Activated gamma-delta T cell treated with Interleukin-2 at 50 U/mL for 16 hours (primary cell): ENCODE results near the gene UQCC2.

Source experiments
- DNase-seq: peaks from one replicate; pipeline ENCODE4 v3.0.0-alpha.2; 2020

Gene UQCC2

DNA sequence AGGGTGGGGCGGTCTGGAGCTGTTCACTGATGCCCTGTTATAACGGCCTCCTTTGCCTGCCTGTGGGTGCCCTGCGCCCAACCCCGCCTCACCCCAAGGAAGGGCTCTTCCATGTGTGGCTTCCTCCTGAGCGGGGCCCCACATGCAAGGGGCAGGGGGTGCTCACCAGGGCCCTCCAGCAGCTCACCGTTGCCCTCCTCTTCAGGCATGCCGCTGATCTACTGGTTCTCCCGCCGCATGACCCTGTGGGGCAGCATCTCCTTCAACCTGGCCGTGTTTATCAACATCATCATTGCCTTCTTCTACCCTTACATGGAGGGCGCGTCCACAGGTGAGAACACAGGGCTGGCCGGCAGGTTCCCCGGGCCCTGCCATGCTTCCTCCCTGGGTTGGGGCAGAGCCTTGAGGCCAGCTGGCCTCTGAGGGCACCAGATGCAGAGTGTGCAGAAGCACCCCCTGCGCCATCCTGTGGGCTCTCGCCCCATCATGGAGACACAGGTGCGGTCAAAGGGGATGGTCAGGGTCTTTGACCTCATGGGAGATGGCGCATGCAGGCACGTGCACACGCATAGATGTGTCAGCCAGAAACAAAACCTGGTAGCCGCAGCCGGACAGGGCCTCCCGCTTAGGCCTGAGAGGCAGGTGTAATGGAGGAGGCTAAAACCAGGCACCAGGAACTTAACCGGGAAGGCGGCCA, 22.9 kb downstream of the UQCC2 start:
- no peak for DNase-seq

DNA sequence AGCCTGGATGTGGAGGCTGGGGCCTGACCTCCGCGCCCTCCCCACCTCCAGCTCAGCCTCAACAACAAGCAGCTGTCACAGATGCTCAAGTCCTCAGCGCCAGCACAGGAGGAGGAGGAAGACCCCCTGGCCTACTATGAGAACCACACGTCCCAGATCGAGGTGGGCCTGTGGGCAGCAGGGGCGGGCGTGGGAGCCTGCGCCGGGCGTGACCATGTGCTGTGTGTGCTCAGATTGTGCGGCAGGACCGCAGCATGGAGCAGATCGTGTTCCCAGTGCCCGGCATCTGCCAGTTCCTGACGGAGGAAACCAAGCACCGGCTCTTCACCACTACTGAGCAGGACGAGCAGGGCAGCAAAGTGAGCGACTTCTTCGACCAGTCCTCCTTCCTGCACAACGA, 23.5 kb downstream of the UQCC2 start:
- no peak for DNase-seq

DNA sequence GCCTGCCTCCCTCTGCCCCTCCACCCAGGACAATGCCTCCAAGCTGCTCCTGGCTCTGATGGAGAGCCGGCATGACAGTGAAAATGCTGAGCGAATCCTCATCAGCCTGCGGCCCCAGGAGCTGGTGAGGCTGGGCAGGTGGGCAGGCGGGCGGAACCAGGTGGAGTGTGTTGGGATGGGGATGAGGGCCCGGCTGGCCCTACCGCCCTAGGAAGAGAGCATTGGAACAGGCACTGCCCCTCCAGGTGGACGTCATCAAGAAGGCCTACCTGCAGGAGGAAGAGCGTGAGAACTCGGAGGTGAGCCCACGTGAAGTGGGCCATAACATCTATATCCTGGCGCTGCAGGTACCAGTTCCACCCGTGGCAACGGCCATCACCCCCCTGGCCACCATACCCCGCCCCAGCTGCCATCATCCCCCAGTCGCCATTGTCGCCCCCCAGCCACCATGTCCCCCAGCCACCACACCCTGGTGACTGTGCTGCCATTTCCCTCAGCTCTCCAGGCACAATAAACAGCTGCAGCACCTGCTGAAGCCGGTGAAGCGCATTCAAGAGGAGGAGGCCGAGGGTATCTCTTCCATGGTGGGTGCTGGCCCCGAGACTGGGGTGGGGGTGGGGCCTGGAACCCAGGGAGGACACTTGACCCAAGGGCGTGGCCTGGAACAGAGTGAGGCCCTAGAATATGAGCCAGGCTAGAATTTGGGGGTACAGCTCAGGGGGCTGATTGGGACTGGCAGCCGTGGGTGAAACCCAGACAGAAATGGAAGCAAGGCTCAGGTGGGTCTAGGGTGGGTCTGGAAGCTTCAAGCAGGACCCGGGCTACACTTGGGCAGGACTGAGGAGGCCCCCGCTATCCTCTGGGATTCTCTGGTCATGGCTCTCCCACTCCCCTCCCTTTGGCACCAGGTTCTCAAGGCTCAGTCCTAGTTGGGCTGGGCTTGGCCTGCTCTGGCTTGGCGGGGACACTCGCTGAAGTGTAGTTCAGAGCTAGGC, 24.2 kb downstream of the UQCC2 start:
- DNase-seq = no peak

DNA sequence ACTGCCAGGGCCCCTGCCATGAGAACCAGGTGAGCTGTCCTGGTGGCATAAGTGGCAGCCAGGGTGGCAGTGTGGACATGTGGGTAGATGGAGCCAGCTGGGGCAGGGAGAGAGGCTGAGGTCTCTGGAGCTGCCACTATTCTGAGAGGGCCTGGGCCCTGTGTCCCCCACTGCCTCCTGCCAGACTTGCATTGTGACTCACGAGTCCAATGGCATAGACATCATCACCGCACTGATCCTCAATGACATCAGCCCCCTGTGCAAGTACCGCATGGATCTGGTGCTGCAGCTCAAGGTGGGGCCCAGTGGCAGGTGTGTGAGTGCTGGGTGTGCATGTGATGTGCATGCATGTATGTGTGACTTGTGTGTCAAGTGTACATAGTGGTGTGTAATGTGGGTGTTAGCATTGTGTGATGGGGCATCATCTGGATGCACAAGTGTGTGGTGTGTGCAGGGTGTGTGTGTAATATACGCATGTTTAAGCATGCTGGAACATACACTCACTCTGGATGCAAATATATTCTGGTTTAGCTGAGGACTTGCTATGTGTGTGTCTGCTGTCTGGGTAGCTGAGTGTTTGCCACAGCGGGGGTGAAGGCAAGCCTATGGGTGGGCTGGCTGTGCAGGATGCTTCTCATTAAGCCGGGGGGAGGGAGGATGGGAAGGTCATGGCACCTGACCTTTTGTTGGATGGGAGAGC, 25.1 kb downstream of the UQCC2 start:
- DNase-seq = no peak

DNA sequence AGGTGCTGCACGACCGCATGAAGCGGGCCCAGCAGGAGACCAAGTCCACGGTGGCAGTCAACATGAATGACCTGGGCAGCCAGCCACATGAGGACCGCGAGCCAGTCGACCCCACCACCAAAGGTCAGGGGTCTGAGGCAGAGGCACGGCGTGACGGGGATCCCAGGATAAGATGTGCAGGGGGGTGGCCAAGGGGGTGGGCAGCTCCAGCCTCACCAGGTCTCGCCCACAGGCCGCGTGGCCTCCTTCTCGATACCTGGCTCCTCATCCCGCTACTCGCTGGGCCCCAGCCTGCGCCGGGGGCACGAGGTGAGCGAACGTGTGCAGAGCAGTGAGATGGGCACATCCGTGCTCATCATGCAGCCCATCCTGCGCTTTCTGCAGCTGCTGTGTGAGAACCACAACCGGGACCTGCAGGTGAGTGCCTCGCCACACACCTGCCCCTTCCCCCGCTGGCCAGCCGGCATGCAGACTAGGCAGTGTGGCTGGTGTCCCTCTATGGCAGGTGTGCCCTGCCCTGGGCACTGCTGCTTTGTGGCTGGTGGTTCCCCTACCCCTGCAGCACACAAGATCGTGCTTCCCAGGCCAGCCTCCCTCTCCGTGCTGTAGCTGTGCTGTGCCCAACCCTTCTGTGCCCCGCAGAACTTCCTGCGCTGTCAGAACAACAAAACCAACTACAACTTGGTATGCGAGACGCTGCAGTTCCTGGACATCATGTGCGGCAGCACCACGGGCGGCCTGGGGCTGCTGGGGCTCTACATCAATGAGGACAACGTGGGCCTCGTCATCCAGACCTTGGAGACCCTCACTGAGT, 25.9 kb downstream of the UQCC2 start:
- DNase-seq = no peak

DNA sequence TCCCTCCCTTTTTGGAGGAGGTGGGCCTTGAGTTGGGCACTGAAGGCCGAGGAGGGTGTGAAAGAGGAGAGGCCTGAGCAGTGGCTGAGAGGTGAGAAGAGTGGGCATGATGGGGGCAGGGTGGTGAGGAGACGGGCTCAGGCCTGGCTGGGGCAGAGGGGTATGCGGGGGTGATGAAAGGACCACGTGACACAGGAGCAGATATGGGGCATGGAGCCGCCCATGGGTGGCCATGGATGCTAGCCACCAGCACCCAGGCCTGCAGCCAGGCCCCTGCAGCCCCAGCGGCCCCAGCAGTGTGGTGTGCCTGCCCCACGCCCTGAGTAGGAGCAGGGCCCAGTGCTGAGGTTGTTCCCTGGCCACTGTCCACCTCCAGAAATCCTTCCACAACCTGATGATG, 26.5 kb downstream of the UQCC2 start:
- DNase-seq = no peak

DNA sequence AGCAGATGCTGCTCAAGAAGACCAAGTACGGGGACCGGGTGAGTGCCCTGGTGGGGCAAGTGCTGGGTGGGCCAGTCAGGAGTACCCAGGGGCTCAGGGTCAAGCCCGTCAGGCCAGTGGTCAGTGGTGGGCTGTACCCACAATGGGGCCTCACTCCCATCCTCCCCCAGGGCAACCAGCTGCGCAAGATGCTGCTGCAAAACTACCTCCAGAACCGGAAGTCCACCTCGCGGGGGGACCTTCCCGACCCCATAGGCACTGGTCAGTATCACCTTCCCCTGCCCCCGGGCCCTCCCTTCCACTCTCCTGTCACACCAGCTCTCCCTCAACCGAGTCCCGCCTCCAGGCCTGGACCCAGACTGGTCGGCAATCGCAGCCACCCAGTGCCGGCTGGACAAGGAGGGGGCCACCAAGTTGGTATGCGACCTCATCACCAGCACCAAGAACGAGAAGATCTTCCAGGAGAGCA, 27.0 kb downstream of the UQCC2 start:
- DNase-seq = no peak

DNA sequence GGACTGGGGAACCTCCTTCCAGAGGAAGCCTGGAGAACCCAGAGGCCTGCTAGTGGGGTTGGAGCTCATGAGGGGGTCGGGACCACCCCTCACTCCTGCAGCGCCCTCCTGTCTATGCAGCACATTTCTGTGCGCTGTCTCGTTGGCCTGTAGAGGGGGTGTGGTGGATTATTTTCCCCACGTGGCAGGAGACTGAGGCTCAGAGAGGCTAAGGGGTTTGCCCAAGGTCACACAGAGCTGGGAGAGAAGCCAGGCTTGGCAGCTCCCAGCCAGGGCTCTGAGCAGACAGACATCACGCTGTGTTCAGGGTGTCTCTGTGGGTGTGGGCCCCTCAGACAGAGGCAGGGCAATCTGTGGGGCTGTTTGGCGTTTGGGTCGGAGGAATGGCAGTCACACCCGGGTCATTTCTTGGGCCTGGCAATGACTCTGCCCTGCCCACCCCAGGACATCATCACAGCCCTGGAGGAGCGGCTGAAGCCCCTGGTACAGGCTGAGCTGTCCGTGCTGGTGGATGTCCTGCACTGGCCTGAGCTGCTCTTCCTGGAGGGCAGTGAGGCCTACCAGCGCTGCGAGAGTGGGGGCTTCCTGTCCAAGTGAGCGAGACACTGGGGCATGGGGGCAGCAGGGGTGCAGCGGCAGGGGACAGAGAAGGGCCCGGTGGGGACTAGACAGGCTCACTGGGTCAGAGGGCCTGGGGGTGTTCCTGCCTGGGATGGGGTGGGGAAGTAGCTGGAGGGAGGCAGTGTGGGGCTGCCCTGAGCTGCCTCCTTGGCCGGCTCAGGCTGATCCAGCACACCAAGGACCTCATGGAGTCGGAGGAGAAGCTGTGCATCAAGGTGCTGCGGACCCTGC, 27.7 kb downstream of the UQCC2 start:
- DNase-seq = no peak

DNA sequence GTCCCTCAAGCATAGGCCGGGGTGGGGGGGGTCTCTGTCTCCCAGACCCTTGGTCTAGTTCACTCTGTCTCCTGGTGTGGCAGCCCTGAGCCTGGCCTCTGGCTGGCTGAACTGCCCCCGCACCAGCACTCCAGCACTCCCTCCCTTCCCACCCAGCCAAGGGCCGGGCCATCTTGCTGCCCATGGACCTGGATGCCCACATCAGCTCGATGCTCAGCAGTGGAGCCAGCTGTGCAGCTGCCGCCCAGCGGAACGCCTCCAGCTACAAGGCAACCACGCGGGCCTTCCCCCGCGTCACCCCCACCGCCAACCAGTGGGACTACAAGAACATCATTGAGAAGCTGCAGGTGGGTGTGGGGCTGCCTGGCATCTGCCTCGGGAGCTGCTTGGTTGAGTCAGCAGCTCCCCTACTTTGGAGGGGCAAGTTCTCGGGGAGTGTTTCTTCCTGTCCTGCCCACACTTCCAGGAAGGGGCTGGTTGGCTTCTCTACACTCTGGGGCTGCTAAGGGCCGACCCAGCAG, 28.4 kb downstream of the UQCC2 start:
- DNase-seq = no peak

DNA sequence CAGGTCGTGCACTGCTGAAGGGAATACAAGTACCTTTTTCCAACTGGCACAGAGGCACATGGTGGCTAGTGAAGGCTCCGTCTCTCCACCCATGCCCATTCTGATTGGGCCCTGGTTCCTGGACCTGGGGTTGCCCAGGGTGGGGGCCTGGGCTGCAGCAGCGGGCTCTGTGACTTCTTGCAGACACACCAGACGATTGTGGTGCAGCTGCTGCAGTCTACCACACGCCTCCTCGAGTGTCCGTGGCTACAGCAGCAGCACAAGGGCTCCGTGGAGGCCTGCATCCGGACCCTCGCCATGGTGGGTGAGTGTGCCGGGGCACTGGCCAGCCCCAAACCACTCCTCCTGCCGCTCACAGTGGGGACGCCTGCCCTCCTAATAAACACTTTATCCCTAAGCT, 29.2 kb downstream of the UQCC2 start:
- DNase-seq = no peak

DNA sequence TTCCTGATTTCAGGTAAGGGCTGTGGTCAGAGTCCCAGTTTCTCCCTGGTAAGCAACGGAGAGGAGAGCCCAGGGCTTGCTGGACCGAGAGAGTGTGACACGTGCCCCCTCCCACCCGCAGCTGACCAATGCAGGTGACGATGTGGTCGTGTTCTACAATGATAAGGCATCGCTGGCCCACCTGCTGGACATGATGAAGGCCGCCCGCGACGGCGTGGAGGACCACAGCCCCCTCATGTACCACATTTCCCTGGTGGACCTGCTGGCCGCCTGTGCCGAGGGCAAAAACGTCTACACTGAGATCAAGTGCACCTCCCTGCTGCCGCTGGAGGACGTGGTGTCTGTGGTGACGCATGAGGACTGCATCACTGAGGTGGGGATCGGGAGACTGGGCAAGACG, 31.7 kb downstream of the UQCC2 start:
- DNase-seq = no peak

DNA sequence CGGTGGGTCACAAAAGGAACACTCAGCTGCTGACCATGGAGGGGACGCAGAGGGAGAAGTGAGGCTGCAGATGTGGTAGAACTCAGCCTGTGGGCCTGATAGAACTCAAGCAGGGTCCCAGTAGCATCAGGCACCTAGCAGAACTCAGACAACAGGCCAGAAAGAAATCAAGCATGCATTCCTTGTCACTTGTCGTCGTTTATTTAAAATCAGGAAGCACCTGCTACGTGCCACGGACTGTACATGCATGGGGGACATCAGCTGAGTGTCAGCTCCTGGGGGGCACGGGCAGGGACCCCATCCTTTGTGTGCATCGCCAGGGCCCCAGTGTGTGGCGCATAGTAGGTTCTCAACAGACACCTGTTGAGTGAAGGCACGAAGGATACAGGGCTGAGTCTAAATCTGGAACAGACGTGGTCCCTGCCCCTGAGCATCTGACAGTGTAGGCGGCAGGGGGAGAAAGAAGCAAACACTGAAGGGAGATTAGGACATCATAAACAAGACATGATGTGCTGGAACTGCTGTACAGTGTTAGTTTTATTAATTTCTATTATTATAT, 32.5 kb downstream of the UQCC2 start:
- DNase-seq = no peak

DNA sequence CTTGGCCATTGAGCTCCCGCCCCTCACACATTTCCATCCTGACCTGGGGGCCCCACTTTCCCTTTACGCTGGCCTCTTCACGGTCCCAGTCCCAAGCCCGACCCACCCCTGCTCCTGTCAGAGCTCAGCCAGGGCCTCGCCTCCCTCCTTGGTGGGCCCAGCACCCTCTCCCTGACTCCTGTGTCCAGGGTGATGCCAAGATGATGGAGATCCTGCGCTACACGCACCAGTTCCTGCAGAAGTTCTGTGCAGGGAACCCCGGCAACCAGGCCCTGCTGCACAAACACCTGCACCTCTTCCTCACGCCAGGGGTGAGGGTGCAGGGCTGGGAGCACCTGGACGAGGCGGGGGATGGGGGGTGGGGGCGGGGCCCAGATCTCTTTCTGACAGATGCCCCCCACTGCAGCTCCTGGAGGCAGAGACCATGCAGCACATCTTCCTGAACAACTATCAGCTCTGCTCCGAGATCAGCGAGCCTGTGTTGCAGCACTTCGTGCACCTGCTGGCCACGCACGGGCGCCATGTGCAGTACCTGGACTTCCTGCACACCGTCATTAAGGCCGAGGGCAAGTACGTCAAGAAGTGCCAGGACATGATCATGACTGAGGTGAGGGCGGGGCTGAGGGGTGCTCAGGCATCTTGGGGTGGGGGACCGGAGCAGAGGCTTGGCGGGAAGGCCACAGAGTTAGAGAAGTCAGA, 33.1 kb downstream of the UQCC2 start:
- no peak for DNase-seq

DNA sequence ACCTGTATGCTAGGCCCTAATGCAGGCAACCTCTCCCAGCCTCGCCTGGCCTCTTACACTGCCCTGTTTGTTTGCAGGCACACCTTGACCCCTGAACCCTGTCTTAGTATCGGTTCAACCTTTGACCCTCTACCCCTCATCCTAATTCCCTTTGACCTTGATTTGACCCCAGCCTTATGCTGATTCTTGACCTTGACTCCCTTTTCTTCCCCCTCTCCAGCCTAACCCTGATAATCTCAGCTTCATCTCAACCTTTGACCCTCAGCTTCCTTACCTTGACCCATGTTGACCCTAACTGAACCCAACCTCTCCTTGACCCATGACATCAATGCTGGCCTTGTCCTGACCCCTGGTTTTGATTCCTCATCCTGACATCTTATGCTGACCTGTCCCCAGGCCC, 33.8 kb downstream of the UQCC2 start:
- DNase-seq = no peak

DNA sequence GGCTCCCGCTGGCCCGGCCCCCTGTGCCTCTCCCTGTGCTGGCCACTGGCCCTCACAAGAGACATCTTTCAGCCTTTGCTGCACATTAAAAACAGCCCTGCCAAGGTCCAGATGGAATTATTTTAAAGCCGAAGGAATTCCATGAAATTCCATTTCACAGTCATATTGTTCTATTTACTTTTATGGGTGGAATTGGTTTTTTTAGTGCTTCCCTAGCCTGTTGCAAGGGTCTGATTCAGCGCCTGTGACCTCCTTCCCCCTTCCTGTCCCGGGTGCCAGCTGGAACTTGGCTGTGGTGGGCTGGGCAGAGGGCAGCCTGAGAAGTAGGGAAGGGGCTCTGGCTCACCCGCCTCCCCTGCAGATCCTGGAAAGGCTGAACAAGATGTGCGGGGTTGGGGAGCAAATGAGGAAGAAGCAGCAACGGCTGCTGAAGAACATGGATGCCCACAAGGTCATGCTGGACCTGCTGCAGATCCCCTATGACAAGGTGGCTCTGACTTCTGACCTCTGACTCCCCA, 34.3 kb downstream of the UQCC2 start:
- no peak for DNase-seq

DNA sequence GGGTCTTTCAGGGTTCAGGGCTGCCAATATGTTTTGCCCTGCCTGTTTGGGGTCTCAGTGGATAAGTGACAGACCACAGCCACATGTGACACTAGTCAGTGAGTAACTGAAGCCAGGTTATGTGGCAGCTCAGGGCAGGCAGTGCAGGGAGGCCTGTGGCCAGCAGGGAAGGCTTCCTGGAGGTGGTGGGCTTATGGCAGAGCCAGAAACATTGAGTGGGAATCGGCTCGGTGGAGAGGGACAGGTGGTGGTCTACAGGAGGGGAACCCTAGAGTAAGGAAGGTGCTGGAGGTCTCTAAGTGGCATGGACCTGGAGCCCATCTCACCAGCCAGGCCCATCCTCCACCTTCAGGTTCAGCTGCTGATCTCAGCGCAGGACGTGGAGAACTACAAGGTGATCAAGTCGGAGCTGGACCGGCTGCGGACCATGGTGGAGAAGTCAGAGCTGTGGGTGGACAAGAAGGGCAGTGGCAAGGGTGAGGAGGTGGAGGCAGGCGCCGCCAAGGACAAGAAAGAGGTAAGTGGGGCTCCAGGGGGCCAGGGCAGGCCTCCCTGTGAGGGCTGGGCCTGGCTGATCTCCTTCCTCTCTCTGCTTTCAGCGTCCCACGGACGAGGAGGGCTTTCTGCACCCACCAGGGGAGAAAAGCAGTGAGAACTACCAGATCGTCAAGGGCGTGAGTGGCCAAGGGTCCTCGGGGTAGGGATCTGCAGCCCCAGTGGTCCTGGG, 34.9 kb downstream of the UQCC2 start:
- DNase-seq = no peak

DNA sequence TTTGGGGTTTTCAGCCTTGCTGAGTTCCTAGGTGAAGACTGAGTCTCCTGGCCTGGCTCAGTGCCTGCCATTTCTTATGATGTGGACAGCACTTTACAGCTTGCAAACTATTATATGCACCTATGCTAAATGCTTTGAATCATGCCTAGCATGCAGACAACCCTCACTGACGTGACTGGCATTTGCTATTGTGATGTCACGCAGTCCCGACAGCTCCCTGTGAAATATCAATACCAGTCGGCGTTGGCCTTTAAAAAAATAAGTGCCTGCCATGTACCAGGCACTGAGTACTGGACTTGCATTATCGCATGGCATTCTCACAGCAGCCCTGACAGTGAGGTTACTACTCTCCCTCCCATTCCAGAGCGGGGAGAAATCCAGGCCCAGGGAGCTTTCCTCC, 35.5 kb downstream of the UQCC2 start:
- DNase-seq = no peak

DNA sequence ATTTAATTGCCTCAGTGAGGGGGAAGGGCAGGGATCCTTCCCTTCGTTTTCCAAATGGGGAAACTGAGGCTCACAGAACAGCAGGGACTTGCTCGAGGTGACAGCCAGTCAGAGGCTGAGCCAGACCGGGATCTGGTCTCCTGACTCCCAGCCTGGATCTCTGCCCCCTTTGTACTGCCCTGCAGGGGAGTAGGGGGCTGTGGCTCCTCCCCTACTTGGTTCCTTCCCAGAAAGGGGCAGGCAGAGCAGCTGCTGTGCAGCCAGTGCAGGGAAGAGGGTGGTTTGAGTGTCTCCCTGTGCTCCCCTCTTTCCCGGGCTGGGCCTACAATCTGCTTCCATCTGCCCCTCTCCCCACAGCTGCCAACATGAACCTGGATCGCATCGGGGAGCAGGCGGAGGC, 37.6 kb downstream of the UQCC2 start:
- no peak for DNase-seq

DNA sequence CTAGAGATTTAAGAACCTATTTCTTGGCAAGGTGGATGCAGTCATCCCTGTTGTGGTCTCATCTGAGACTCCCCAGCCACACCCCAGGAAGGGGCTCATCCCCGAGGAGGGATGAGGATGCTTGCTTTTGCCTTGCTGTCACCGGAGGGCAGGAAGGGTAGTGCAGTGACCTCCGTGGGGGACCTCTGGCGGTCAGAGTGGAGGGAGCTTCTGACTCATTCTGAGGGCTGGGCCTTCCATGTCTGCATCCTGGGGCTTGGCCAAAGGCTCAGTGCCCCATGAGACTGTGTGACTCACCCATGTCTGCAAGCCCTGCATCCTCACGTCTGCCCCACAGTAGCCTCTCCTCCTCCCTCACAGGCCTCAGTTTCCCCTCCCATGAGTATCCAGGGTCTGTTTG, 38.7 kb downstream of the UQCC2 start:
- no peak for DNase-seq

DNA sequence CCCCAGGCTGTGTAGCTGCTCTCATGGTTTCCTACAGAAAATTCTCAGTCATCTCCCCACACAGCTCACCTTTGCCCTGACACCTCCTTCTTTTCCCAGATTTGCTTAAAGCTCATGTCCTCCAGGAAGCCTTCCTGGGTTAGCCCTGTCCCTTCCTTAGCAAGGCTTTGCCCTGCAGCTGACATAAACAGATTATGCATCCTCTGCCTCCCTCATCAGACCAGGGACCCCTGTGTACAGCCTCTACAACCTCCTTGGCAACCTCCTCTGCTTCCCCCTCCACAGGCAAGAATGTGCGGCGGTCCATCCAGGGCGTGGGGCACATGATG, 39.8 kb downstream of the UQCC2 start:
- no peak for DNase-seq
